Stimulated activated CD4-positive, alpha-beta T cell treated with anti-CD3 and anti-CD28 coated beads, TNF-alpha, amount 100 ng/mL, for 24 hours (primary cell): ENCODE results near the gene WNT7B.

ENCODE experiments used
- DNase-seq, 3 experiments: peaks; one replicate each; pipeline ENCODE4 v3.0.0-alpha.2; 2020; ENCODE audit warnings: low read depth in 3 of 3

Gene WNT7B

DNA sequence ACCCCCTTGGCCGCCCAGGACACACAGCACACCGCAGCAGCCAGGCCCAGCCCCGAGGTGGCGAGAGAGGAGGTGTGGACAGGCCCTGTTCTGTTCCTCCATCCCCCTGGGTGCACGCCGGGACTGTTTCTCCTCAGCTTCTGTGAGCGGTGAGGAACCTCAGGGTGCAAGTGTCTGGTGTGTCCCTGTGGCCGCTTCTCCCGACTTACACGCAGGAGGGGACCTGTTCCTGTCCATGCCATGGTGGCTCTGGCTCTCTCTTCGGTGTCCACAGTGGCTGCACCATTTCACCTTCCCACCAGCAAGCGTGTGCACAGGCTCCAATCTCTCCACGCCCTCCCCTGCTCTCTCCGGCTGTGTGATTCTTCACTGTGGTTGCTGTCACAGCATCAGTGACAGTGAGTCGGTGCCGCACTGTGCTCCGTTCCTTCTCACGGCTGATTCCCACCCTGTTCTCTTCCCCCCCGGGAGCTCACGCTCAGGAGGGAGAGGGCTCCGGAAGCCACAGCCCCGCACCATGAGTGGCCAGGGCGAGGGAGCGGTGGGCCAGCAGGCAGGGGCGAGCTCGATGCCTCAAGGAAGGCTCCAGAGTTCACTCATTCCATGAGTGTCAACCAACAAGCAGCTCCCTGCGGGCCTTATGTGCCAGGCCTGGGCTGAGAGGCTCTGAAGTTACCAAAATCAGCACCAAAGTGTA is 18.6 kb upstream of the WNT7B start:
- no peak for DNase-seq

DNA sequence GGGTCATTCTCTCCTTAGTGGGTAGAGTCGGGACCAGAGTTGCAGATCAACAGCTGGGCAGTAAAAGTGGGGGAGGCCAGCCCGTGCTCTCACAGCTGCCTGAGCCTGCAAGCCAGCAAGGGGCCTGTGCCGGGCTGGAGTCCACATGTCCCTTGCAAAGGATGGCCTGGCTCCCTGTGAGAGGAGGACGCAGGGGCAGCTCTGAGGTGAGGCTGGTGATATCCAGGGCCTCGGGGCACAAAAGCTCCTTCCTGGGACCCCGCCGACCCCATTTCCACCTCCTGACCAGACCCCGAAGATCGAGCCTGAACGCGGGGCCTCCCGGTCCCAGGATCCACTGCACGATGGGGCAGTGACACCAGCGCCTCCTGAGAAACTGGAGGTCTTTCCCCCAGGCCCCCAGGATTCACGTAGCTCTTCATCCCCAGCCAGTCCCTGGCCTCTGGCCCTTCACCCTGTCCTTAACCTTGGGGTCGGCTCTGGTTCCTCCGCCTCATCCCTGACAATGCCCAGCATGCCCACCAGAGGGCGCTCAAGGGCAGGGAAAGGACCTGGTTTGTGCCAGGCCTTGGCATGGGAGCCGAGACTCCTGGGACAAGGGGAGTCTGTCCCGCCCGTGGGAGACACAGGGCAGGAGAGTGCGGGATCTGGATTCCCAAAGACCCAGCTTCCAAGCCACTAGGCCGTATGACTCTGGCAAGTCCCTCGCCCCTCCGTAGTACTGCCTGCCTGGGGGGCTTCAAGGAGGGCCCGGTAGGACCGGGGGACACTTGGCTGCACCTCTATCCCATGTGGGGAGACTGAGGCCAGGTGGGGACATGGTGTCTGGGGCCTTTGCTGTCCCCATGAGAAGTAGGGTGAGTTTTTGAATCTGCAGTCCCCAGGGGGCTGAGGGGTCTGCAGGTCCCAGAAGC is 17.8 kb upstream of the WNT7B start:
- DNase-seq: peak; percentile 70 to 75 (median 73)

DNA sequence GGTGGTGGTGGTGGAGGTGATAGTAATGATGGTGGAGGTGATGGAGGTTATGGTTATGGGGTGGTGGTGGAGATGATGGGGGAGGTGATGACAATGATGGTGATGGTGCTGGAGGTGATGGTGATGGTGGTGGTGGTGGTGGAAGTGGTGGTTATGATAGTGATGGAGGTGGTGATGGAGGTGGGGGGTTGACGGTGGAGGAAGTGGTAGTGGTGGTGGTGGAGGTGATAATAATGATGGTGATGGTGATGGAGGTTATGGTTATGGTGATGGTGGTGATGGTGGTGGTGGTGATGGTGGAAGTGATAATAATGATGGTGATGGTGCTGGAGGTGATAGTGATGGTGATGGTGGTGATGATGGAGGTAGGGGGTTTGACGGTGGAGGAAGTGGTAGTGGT is 16.9 kb upstream of the WNT7B start:
- no peak for DNase-seq

GRCh38 chr22:45993143-45993692 is 16.3 kb upstream of the WNT7B start:
- no peak for DNase-seq

GRCh38 chr22:45992737-45993136 is 15.8 kb upstream of the WNT7B start:
- no peak for DNase-seq

GRCh38 chr22:45991098-45991497 is 14.1 kb upstream of the WNT7B start:
- no peak for DNase-seq

- DNase-seq: no peak
Observed at GRCh38 chr22:45987136-45987861, 10.3 kb upstream of the WNT7B start.

GRCh38 chr22:45984316-45984916 is 7.5 kb upstream of the WNT7B start:
- no peak for DNase-seq

DNA sequence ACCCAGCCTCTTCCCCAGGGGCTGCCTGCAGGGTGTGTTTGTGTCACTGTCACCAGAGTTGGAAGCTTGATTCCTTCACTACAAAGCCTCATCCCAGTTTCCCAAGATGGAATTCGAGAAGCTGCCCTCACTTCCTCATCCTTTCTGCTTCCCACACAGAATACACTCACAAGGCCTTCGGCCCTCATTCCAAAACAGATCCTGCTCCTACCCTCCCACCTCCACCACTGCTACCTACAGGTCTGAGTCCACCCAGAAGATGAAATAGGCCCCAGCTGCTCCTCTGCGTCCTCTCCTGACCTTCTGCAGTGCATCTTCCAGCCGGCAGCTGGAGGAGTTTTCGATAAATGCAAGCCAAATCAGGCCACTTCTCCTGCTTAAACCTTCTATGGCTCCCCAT is 6.8 kb upstream of the WNT7B start:
- DNase-seq: no peak

GRCh38 chr22:45980761-45981160 is 3.8 kb upstream of the WNT7B start:
- DNase-seq: no peak

GRCh38 chr22:45980268-45980570 is 3.3 kb upstream of the WNT7B start:
- DNase-seq: no peak

- no peak for DNase-seq
Observed at GRCh38 chr22:45978275-45978713, 1.3 kb upstream of the WNT7B start.

DNA sequence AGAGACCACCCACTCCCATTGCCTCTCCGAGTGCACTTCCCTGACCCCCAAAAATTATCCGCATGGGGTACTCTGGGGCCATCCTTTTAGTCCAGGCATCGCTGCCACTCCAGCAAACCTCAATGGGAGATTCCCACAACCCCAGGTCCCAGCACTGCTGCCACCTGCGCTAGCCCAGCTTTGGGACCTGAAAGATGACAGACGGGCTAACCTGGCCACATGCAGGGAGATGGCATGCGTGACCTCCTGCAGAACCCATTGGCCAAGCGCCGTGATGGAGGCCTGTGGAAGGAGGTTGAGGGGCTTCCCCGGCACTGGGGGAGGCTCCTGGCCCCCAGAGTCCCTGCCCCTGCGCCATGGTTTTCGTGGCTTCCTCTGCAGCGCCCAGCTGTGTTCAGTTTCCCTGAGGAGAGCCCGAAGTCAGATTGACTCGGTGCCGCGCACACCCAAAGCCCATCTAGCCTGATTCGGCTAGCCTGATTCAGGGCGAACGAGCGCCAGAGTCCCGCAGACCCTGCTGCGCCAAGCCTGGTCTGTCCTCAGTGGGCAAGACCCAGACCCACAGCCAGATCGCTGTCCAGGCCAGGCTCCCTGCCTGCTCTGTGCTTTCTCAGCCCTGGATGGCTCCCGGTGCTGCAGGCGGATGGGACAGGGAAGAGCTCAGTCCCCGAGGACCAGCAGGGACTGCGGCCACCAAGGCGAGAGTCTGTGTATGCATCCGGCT is 751 bp upstream of the WNT7B start:
- no peak for DNase-seq

DNA sequence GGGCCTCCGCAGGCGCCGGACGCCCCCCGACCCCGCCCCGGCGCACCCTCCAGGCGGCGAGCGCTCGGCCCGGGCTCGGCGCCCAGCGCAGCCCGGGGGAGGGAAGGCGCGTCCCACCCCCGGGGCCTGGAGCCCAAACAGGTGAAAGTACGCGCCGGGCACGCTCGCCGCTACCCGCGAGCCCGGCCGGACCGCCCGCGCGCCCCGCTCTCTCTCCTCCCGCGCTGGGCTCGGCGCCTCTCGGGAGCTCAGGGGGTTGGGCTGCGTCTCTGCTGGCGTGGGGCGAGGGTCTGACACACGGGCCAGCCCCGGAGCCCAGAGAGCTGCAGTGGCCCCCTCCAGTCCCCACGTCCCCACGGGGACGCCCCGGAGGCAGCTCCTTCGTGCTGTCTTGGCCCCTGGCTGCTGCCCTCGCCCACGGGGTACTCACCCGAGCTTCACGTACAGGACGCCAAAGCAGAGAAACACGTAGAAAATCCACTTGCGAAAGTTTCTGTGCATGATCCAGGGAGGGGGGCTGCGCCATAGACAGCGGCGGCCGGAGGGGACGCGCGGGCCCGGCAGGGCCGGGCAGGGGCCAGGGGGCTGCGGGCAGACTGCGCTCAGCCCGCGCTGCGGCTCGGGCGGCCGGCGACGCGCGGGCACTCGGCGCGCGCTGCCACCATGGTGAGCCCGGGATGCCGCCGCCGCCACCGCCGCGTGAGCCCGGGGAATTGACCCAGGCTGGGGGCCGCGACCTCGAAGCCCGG is 534 bp downstream of the WNT7B start:
- no peak for DNase-seq

GRCh38 chr22:45975164-45976161 is 1.5 kb downstream of the WNT7B start:
- no peak for DNase-seq

GRCh38 chr22:45974498-45974897 is 2.5 kb downstream of the WNT7B start:
- DNase-seq: no peak

DNA sequence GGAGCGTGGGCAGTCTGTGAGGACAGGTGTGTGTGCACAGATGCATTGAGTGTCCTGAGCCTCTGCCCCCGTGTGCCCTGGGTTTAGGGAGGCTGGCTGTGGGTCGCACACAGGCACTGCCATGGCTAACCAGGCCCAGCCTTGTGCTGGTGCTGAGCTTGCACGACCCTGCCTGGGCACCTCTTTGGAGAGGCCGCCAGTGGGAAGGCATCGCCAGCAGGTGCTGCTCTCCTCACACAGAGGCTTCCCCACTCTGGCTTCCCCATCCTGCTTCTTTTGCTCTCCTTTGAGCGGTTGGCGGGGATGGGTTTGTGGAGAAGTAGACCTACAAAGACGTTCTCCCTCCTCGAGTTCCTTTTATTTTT is 4.1 kb downstream of the WNT7B start:
- no peak for DNase-seq

DNA sequence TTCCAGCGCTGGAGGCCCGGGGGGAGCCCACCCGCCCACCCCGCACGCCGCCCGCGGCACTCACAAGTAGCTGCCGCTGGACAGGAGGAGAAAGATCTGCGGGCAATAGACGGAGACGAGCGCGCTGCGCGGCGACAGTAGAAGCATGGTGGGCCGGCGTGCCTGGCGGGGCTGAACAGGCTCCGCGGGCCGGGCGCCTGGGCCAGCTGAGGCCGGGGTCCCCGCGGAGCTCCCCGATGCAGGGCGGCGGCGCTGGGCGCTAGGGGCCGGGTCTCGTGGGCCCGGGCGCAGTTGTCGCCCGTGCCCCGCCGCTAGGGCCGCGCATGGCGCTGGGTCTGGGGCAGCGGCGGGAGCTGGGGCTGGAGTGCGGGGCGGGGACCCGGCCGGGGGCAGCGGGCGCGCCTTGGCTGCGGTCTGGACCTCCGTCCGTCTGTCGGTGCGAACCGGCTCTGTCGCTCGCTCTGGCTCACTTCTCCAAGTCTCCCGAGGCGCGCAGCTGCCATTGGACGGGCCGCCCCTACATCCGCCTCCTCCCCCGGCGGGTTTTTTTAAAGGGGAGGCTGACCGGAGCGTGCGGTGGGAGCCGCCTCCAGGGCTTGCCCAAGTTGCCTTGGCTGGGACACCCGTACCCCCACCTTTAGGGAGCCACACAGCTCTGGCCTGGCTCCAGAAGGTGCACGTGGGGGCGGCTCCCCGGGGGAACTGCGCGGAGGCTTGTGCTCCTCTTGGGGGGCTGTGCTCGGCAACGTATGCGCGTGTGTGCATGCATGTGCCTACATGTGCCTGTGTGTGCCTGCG is 4.7 kb downstream of the WNT7B start:
- DNase-seq: no peak
